Inflammatory macrophage treated with lipopolysaccharide for 4 hours (primary cell): ENCODE measurements around the gene ERICH6B.
"Not testable (repeated sequence)": the region's sequence is repeated elsewhere in the genome, so short reads cannot be mapped to it uniquely, and the experiment has no call there.

ENCODE experiments used
- DNase-seq: peaks from one replicate; pipeline ENCODE4 v3.0.0-alpha.2; 2020

ERICH6B gene

GRCh38 chr13:45615501-45616101 lies at the start of gene ERICH6B:
Gene ERICH6B, minus strand, starts transcription at chr13:45615739. Its CDS starts 18,734 bp downstream, at chr13:45597005.
- no peak for DNase-seq

DNA sequence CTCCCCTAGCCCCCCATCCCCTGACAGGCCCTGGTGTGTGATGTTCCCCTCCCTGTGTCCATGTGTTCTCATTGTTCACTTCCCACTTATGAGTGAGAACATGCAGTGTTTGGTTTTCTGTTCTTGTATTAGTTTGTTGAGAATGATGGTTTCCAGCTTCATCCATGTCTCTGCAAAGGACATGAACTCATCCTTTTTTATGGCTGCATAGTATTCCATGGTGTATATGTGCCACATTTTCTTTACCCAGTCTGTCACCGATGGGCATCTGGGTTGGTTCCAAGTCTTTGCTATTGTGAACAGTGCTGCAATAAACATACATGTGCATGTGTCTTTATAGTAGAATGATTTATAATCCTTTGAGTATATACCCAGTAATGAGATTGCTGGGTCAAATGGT lies 47.4 kb upstream of the ERICH6B start:
- DNase-seq = not testable (repeated sequence)

DNA sequence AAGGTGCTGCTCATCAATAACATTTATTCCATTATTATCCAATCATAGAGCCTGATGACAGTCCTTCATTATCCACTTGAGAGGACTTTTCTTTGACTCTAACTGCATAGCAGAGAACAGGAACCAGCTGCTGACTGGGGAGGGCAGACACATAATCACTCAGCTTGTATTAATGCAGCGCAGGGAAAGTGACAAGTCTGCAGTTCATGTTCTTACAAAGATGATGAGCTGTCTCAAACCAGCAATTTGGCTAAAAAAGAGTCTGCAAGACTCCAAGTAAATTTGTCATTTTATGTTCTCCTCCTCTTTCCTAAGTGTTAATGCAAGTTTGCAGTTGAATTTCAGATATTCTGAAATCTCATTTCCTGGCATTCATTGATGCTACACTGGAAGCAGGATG lies 46.6 kb upstream of the ERICH6B start:
- no peak for DNase-seq

DNA sequence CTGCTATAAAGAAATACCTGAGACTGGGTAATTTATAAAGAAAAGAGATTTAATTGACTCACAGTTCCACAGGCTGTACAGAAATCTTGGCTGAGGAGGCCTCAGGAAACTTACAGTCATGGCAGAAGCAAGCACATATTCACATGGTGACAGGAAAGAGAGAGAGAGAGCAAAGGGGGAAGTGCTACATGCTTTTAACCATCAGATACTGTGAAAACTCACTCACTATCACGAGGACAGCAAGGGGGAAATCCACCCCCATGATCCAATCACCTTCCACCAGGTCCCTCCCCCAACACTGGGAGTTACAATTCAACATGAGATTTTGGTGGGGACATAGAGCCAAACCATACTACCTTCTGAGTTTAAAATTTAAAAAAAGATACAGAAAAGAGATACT lies 44.9 kb upstream of the ERICH6B start:
- peak; percentile 64 for DNase-seq

- no peak for DNase-seq
Observed at GRCh38 chr13:45659536-45659935, 44.0 kb upstream of the ERICH6B start.

DNA sequence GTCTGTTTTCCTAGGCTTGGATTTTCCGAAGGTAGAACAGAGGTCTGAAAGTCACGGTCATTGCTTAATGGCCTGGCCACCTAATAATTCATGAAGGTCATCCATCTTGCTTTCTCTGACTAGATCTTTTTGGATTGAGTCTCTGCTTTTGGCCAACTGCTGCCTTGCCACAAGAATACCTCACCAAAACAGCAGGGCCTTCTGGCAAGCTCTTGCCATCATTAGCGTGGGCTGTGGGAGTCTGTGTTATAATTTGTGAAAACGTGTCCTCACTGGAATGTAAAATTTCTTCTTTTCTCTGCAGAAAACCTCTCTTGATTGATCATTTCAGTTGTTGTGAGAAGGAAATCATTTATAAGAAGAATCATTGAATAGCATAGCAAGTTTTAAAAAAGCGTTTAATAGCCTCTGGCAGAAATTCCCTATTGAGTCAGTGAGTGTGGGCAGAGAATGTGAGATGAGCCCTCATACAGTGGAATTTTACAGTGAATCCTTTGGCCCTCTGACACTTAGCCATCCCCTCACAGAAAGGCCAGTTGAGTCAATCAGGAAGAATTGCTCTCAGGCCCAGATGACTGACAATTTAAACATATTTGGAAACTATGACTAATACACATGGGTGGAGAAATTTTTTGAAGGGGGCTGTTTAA lies 43.2 kb upstream of the ERICH6B start:
- DNase-seq = peak; percentile 43

DNA sequence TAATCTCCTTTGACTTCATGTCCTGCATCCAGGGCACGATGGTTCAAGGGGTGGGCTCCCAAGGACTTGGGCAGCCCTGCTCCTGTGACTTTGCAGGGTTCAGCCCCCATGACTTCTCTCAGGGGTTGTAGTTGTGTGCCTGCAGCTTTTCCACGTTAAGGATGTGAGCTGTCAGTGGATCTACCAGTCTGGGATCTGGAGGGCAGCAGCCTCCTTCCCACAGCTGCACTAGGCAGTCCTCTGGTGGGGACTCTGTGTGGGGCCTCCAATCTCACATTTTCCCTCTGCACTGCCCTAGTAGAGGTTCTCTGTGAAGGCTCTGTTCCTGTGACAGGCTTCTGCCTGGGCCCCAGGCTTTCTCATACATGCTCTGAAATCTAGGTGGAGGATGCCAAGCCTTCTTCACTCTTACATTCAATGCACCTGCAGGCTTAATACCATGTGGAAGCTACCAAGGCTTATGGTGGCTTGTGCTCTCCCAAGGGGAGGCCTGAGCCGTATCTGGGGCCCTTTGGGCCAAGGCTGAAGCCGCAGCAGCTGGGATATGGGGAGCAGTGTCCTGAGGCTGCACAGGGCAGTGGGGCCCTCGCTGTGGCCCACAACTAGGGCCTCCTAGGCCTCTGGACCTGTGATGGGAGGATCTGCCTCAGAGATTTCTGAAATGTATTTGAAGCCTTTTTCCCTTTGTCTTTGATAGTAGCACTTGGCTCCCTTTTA lies 39.3 kb upstream of the ERICH6B start:
- no peak for DNase-seq

GRCh38 chr13:45645263-45645662 lies 29.7 kb upstream of the ERICH6B start:
- DNase-seq = not testable (repeated sequence)

- DNase-seq = not testable (repeated sequence)
Observed at GRCh38 chr13:45642159-45642558, 26.6 kb upstream of the ERICH6B start.

- not testable (repeated sequence) for DNase-seq
Observed at GRCh38 chr13:45635291-45635690, 19.8 kb upstream of the ERICH6B start.

DNA sequence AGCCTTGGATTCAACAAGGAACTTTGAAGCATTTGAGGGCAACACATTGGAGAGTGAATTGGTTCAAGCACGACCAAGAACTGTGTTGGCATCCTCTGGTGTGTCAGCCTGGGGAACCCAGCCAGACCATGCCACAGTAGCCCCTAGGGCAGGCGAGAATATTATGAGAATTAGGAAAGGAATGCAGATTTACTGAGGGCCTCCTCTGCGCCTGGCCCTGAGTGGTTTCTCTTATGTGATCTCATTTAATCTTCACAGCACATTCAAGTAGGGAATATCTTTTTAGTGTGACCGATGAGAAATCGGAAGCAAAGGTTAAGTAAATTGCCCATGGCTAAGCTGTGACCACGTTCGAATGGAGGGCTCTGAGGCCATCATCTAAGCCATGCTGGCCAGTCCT lies 15.3 kb upstream of the ERICH6B start:
- DNase-seq = no peak

GRCh38 chr13:45629940-45630339 lies 14.4 kb upstream of the ERICH6B start:
- no peak for DNase-seq

GRCh38 chr13:45628094-45628493 lies 12.6 kb upstream of the ERICH6B start:
- no peak for DNase-seq

DNA sequence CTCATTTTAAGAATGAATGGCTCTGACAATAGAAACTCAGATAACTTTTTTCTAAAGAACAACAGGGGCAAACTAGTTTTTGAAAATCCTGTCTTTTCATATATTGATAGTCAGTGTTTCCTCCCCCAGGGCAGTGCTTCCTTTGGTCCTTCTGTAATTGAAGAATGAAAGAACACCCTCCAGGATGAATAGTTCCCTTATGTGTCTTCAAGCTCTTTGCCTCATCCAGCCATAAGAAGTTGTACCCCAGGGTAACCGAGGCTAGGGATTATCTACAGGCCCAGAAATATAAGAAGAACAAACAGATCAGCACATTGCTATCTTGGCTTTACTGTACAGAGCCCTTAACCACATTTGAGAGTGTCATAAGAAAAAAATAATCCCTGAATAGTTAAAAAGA lies 12.1 kb upstream of the ERICH6B start:
- DNase-seq = no peak

DNA sequence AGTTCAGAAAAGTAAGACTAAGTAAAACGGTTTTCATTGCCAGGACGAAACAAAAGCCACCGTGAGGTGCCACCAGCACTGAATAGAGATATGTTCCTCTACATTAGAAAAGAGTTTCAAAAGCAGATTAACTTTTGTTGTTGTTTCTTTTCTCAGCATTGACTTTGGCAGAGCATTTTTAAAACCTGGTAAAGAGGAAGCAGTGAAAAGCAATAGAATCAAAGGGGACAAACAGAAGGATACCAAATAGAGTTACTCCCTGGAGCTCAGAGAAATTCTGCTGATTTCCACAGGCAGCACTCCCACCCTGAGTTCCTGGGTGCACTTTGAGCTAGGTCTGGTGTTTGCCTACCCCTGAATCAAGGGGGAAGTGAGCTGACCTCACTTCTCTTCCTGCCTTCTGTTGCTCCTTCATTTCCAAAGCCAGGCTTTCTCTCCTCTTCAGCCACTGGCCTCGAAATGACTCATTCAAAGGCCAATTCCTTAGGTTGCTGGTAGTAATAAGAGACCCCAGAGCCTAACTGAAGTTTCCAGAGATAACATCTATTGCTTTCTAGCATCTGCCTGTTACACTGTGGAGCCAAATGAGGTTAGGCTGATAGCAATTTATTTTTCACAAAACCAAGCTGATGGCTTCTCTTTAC lies 11.3 kb upstream of the ERICH6B start:
- DNase-seq = peak; percentile 7

GRCh38 chr13:45623516-45624090 lies 8.1 kb upstream of the ERICH6B start:
- DNase-seq = peak; percentile 32

GRCh38 chr13:45621950-45622349 lies 6.4 kb upstream of the ERICH6B start:
- DNase-seq = no peak

- DNase-seq = no peak
Observed at GRCh38 chr13:45607931-45608330, 7.6 kb downstream of the ERICH6B start.

GRCh38 chr13:45604892-45605291 lies 10.6 kb downstream of the ERICH6B start:
- DNase-seq = no peak

- DNase-seq = no peak
Observed at GRCh38 chr13:45603338-45603737, 12.2 kb downstream of the ERICH6B start.

- no peak for DNase-seq
Observed at GRCh38 chr13:45602183-45603170, 13.1 kb downstream of the ERICH6B start.

DNA sequence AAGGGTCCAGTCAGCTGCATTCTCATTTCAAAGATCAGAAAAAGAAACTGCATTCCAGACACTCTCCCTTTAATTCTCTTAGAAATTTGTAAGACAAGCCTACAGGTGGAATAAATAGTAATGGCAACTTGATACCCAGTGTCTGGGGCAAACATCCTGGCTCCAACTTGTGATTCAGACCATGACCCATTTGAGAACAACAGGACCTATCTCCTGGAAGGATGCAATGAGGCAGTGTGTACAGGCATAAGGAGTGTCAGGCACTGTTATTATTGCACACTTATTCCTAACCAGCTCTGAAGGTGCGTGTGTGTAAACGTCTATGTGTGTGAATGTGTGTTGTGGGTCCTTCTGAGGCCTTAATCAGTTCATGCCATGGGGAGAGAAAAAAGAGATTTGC lies 13.9 kb downstream of the ERICH6B start:
- no peak for DNase-seq
